GM18526 (cell line): ENCODE results near the gene PRDX3.

Experiments used
- POLR2A ChIP-seq: IDR thresholded peaks from 3 replicates; pipeline ENCODE4 v1.6.1; 2011; ENCODE audit not compliant: insufficient read length; ENCODE audit errors: extremely low read depth

PRDX3 gene

GRCh38 chr10:119178372-119179119 lies at the start of gene PRDX3:
Gene PRDX3 (minus strand): TSS chr10:119178812. CDS start chr10:119178790, 22 bp downstream.
- peak; percentile 95 for TF ChIP-seq POLR2A

GRCh38 chr10:119227825-119228224 lies 49.2 kb upstream of the PRDX3 start:
- no peak for TF ChIP-seq POLR2A

DNA sequence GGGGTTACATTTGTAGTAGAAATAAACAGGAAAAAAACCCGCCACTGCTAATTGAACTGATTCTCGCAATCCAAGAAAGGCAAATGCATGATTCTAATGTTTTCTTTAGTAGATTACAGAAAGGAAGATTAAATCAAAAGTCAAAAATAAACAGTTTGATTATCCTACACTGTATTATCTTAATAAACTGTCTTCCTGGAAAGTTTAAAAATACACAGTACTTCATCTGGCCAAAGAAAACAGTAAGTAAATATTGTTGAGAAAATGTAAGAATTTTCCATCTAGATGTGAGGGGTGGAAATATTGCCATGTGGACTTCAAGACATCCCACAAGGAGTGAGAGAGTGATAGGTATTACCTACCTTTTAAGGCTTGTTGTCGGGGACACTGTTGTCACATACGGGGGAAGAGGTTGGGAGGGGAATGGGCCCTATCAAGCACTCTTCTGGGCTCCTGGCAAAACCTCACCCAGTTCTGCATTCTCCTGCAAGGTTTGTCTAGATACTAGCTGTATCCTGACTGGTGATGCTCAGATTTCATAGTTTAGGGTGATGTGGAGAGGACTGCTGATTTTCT lies 46.6 kb upstream of the PRDX3 start:
- no peak for TF ChIP-seq POLR2A

GRCh38 chr10:119222966-119223386 lies 44.4 kb upstream of the PRDX3 start:
- TF ChIP-seq POLR2A, result no peak

DNA sequence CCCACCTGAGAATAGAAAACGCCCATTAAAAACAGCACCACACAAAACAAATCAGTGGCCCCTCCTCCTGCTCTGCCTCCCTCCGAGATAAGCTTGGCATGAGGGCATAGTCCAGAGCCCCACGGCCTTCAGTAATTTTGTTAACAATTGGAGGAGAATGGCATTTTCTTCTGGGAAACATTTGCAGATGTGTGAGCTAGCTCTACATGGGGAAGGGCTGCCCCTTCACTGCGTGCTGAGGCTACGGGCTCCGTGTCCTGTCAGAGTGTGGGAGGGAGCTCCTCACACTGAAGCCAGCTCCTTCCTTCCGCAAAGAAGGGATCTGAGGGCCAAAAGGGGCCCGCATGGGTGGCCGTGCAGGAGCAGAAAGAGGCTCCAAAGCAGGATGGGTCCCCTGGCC lies 43.9 kb upstream of the PRDX3 start:
- TF ChIP-seq POLR2A, result no peak

- no peak for TF ChIP-seq POLR2A
Measured at GRCh38 chr10:119221666-119222065, 43.1 kb upstream of the PRDX3 start.

DNA sequence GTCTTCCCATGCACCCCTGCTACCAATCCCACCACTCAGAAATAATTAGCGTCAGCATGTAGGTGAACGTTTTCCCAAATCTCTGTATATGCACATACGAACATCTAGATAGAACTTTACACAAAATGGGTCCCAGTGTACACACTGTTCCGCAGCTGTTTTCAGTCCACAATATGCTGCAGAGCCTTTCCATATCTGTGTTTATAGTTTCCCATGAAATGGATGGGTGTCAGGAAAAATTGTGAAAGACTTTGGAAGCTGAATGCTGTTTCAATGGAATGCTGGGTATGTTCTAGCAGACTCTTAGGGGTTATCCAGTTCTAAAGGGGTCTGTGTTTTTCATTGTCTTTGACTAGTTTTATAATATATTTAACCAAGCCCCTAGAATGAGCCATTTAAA lies 42.6 kb upstream of the PRDX3 start:
- TF ChIP-seq POLR2A, result no peak

GRCh38 chr10:119219871-119220270 lies 41.3 kb upstream of the PRDX3 start:
- TF ChIP-seq POLR2A, result no peak

GRCh38 chr10:119217991-119218490 lies 39.4 kb upstream of the PRDX3 start:
- no peak for TF ChIP-seq POLR2A

- no peak for TF ChIP-seq POLR2A
Measured at GRCh38 chr10:119217401-119217800, 38.8 kb upstream of the PRDX3 start.

- TF ChIP-seq POLR2A, result no peak
Measured at GRCh38 chr10:119216127-119216526, 37.5 kb upstream of the PRDX3 start.

DNA sequence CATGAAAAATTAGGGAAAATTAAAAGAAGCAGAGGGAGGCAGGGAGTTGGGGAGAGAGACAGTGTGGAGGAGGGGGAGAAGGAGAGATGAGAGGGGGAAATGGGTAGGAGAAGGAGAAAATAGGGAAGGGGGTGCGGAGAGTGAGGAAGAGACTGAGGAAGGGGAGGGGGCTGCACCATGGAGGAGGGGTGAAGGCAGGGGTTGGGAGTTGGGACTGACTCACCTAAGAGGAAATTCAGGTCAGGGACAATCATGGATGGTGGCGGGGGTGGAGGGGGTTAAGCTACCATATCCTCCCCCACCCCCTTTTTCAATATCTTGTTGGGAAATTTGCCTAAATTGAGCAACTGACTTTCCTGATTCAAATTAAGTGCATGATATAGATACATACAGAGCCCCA lies 36.8 kb upstream of the PRDX3 start:
- no peak for TF ChIP-seq POLR2A

DNA sequence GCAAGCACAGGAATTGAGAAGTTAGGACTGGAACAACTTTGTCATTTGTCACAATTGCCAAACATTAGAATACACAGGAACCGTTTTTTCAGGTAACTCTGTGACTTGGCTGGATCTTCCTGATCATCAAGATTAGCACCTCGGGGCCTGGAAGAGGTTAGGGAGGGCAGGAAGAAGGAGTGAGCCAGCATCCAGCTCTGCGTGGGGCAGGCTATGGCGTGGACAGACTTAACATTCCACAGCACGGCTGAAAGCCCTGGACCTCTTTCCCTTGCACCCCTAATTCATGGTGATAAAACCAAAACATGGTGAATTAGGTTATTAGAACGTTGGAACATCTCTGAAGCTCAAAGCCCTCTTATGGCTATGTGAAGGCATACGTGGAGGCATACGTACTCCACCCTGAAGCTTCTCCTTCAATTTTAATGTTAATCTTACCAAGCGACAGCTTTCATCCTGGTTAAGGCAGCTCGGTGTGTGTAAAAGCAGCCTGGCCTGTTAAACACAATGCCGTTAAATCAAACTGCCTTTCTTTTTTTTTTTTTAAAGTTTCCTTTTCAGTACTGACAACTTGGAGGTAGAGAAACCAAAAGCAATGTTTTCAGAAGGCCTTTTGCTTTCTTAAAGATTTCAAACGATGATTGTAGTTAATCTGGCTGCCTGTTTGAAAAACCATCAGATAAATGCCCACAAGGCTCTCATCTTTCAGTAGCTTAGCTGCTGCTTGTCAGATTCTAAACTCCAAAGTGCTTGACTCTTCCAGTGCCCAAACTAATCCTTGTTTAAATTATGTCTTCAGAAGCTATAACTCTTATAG lies 33.2 kb upstream of the PRDX3 start:
- TF ChIP-seq POLR2A, result no peak

DNA sequence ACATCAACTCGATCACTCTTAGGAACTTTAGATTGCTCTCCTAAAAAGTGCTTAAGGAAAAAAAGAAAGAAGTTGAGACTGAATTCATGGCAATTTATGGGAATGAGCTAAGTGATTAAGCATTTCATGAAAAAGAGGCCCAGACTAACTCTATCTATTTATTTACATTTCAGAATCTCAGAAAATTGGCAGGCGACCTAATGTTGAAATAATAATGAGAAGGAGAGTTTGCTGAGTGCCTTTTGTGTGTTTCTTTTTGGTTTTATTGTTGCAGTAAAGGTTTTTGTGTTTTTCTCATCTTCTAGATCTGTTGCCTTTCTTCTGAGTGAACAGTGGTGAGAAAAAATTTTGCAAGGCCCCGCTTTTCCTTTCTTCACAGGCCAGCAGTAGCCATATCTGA lies 32.6 kb upstream of the PRDX3 start:
- no peak for TF ChIP-seq POLR2A

DNA sequence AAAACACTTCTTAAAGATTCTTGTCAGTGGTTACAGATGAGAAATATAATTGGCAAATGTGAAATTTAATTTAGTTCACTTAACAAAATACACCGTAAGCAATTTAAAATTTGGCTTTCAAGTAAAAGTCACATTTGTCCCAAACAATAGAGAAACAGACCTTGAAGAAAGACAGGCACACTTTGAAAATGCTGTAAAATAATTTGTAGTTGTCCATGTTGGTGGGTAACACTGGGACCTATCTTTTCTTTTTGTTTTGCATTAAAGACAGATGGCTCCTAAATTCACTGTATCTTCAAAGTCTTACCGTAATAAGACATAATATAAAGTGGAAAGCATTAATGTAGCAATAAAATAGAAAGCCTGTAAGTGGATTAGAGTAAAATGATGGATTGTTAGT lies 32.0 kb upstream of the PRDX3 start:
- TF ChIP-seq POLR2A, result no peak
